ENCODE results near the gene PLPP3. TPM values are rescaled to one million over a fixed set of nuclear protein-coding genes. Genes with fewer than 3 reads are reported as not detected.

Gene PLPP3
- total RNA-seq, 1 experiment from 2014 or later, result 3.4 TPM

DNA sequence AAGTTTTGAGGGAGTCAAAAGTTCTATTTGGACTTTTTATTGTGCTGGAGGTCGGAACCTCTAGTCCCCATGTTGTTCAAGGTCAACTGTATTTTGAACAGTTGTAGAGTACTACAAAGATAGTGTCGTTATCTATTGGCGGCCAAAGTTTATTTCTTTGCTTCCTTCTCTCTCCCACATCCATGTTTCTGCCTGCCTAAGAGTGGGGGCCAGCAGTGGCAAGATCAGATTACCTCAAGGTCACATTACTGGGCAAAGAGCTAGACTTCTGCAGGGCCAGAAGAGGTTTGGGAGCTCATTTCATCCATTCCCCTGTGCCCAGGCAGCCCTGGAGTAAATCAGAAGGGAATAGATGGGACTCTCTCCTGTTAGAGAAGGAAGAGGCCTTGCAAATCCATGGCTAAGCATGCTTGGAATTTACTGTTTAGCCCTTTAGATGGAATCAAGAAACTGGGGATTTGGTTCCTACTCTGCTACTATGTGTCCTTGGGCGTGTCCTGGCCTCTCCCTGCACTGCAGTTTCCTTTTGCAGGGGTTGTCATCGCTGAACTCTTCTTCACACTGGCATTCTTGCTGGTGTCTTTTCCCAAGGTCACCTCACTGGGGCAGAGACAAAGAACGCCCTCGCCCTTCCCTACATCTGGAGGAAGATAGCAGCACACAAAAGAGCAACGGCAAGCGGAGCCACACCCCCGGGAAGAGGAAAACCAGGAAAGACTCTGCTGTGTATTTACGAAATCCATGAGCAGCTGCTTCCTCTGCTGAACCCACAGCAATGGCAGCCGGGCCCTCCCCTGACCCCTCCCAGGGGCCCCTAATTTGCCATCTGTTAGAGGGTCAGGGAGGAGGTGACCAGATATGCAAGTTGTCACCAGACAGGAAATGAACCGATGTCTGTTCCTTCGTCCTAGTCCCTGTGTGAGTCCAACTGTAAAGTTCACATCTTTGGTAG lies 73.3 kb downstream of the PLPP3 start:
- DNase-seq (ENCODE audit: low read depth, low spot score) (no peak), ATAC-seq (no peak)
- H3K9me2 ChIP-seq (ENCODE audit: insufficient read depth), result no peaks in the 10 kb centered on the region
- no peak overlapping the region for H2AFZ ChIP-seq (ENCODE audit: low read depth, low read length, poor library complexity, severe bottlenecking)
- no peak overlapping the region for H3K4me3 ChIP-seq (replicated peaks in 1 of 2; ENCODE audit: low read depth in 1 of 2, low read length in 2 of 2)
- H3K27ac ChIP-seq (ENCODE audit: low read depth, low read length), result no peak overlapping the region
- TF ChIP-seq ZBTB33 (IDR thresholded peaks at IDR 0.05; ENCODE audit: extremely low read depth, insufficient replicate concordance, low read length), result no peak
- TF ChIP-seq, protein P1, sequence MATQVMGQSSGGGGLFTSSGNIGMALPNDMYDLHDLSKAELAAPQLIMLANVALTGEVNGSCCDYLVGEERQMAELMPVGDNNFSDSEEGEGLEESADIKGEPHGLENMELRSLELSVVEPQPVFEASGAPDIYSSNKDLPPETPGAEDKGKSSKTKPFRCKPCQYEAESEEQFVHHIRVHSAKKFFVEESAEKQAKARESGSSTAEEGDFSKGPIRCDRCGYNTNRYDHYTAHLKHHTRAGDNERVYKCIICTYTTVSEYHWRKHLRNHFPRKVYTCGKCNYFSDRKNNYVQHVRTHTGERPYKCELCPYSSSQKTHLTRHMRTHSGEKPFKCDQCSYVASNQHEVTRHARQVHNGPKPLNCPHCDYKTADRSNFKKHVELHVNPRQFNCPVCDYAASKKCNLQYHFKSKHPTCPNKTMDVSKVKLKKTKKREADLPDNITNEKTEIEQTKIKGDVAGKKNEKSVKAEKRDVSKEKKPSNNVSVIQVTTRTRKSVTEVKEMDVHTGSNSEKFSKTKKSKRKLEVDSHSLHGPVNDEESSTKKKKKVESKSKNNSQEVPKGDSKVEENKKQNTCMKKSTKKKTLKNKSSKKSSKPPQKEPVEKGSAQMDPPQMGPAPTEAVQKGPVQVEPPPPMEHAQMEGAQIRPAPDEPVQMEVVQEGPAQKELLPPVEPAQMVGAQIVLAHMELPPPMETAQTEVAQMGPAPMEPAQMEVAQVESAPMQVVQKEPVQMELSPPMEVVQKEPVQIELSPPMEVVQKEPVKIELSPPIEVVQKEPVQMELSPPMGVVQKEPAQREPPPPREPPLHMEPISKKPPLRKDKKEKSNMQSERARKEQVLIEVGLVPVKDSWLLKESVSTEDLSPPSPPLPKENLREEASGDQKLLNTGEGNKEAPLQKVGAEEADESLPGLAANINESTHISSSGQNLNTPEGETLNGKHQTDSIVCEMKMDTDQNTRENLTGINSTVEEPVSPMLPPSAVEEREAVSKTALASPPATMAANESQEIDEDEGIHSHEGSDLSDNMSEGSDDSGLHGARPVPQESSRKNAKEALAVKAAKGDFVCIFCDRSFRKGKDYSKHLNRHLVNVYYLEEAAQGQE (IDR thresholded peaks at IDR 0.05; ENCODE audit: low read depth), result no peak
- H3K9me3 ChIP-seq (ENCODE audit: control insufficient read depth in 1 of 2, insufficient read depth in 1 of 2, low read depth in 1 of 2, low read length in 2 of 2), result no peaks in the 10 kb centered on the region
- no peaks in the 10 kb centered on the region for H3K79me2 ChIP-seq (ENCODE audit: insufficient read depth, low read length)
- intact Hi-C loops (cut with micrococcal nuclease), result no loop called here
- H3K4me2 ChIP-seq (ENCODE audit: low read length), result no peak overlapping the region
- ChIA-PET POLR2A (no interaction called here), RAD21 (ENCODE audit: low non-redundant PET in 1 of 2, low total read pairs in 2 of 2, uncharacterized antibody in 2 of 2, unreplicated experiment in 2 of 2) (no interaction called here), CTCF (no interaction called here)
- no peaks in the 10 kb centered on the region for H3K36me3 ChIP-seq (ENCODE audit: control insufficient read depth in 1 of 2, insufficient read depth in 2 of 2, low read length in 2 of 2)
- no peaks in the 10 kb centered on the region for H4K20me1 ChIP-seq (ENCODE audit: insufficient read depth)
- BruUV-seq (replicated peaks), result no TSS peak
- no peak overlapping the region for H3K9ac ChIP-seq (ENCODE audit: low read length)
- no peaks in the 10 kb centered on the region for H3K27me3 ChIP-seq (ENCODE audit: insufficient read depth, low read length)
- H3K4me1 ChIP-seq (ENCODE audit: control insufficient read depth in 1 of 2, insufficient read depth in 2 of 2, low read length in 2 of 2), result peaks cover 0 to 14% of the 10 kb centered on the region in 2 experiments; a peak in 2 of 4 replicates
